HG02610 (cell line): ENCODE data around the gene DNAH9.
A peak's percentile ranks its signal among the peaks of the same experiment; 100 is the strongest.

ENCODE experiments used
- ATAC-seq: cut with Tn5 transposase; IDR thresholded peaks from one replicate; pipeline ENCODE4 v1.9.1; 2021; ENCODE audit warnings: mild to moderate bottlenecking, moderate library complexity; ENCODE audit not compliant: unreplicated experiment

DNAH9 gene

DNA sequence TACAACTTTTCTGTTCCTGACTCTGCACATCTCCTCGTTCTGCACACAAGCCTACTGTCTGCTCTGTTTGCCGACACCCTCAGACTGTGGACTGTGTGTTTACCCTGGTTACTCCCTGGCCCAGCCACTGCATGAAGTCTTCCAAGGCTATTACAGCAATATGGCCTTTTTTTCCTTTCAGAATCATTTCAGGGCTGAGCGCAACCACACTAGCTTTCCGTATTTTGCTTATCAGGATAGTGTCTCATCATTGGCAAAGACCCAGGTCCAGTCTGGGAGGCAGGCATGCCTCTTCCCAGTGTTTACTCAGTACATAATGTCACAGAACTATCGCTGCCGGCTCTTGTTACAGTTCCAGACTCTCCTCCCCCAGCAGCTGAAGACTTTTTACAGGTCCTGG, 10.1 kb downstream of the DNAH9 start:
- ATAC-seq = no peak

- ATAC-seq = no peak
These were observed 12.8 kb downstream of the DNAH9 start for GRCh38 chr17:11610999-11611566.

GRCh38 chr17:11612956-11613355, 14.7 kb downstream of the DNAH9 start:
- ATAC-seq = no peak

DNA sequence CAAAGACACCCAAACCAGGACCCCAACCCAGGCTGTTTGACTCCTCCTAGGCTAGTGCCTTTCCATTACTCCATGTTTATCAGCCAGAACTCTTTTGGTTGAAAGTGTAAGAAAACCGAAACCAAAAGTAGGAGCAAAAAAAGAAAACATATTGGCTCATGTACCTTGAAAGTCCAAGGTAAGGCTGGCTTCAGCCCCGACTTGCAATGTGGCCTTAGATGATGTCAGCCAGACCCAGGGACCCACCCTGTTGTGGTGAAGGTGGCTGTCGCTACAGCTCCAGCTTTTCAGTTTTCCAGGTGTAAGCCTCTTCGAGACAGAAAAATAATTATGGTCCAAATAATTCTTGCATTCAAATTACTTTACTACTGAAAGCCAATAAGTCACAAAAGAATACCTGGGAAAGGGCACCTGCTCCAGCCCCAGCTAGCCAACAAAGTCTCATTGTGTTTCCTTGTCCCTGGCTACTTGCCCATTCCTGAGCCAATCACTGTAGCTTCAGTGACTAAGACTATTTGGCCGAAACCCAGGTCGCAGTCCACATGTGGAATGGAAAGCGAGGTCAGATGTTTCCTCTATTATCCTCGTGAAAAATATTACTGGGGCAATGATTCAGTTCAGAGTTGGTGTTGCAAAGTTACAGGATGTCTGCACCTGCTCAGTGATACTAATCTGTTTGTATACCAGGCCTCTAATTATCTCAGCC, 20.7 kb downstream of the DNAH9 start:
- no peak for ATAC-seq

DNA sequence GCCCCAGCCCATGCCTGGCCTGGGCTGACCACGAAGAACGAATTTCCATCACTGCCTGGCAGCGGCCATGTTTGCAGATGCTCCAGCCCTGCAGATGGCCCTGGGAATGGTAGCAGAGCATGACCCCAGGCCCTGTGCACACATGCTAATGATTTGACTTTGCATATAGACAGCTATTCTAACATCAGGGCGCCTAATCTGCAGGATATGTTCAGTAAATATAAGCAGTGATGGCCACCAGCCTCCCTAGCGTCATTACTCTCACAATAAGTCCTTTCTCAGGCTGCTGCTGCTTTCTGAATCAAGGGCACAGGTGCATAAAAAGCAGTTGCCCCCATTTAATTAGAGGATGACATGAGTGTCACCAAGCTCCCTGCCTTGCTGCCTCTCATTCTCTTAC, 24.2 kb downstream of the DNAH9 start:
- no peak for ATAC-seq

GRCh38 chr17:11624976-11625375, 26.7 kb downstream of the DNAH9 start:
- ATAC-seq = no peak

GRCh38 chr17:11625878-11626277, 27.6 kb downstream of the DNAH9 start:
- ATAC-seq = no peak

GRCh38 chr17:11627301-11627940, 29.2 kb downstream of the DNAH9 start:
- no peak for ATAC-seq

DNA sequence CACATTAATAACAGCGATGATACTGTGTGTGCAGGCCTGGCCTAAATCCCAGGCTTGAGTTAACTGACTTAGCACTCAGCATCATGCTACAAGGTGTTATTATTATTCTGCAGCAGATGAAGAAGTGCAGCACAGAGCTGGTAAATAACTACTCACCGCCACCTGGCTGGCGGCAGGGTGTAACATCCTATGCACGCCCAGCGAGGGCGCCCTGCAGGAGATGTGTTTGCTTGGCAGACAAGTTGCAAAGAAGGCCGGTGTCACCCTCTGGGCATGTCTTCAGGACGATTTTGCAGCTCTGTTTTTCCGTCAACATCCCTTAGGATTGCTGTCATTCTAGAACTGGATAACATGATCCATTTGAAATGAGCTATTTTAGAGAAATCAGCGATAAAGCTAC, 30.1 kb downstream of the DNAH9 start:
- no peak for ATAC-seq

- no peak for ATAC-seq
These were observed 30.6 kb downstream of the DNAH9 start for GRCh38 chr17:11628831-11629230.

DNA sequence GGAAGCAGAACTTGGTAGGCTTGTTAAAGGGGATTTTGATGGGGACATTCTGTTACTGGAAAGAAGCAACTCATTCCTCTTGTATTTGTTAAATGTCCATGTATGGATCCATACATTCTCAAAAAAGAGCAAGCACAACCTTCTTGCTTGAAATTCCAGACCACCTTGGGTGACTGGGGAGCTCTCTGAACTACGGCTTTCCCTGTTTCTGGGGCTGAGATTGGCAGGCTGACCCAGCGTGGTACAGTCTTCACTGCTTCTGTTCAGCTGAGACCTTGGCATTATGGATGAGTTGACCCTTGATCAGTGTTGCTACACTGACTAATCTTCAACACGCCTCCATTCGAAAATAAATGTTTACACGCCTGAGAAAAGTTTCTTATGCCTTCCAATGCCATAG, 38.5 kb downstream of the DNAH9 start:
- no peak for ATAC-seq

DNA sequence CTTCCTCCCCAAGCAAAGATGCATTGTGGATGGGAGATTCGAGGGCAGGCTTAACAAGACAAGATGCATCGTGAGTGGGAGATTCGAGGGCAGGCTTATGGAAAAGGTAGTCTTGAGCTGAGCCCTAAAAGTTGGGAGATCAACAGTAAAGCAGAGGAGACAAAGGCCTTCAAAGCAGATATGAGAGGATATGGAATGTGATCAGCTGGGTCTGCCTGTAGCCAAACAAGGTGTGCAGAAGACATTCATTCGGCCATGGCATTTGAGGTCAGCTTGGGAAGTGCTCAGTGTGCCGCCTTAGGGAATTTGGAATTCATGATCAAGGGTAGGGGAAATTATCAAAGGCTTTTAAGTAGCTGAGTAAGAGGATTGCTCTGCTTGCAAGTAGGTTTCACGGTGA, 39.5 kb downstream of the DNAH9 start:
- no peak for ATAC-seq

- no peak for ATAC-seq
These were observed 40.5 kb downstream of the DNAH9 start for GRCh38 chr17:11638700-11639265.

DNA sequence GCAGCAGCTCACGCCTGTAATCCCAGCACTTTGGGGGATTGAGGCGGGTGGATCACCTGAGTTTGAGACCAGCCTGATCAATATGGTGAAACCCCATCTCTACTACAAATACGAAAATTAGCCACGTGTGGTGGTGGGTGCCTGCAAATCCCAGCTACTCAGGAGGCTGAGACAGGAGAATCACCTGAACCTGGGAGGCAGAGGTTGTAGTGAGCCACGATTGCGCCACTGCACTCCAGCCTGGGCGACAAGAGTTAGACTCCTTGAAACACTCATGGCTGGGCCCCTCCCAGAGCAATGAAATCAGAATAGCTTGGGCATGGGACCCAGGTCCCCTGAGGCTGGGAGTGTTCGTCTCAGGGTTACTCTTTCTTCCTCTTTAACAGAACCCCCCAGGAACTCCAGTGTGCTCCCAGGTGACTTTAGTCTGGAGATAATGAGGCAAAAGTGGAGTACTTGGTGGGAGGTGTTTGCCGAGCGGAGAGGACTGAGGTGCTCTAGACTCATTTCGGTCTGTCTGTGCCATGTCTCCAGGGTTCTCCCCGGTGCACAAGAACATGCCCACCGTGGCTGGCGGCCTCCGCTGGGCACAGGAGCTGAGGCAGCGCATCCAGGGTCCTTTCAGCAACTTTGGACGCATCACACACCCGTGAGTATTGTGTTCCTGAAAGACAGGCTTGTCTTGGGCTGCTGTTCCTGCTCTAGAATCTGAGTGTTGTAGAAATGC, 41.6 kb downstream of the DNAH9 start:
- no peak for ATAC-seq

DNA sequence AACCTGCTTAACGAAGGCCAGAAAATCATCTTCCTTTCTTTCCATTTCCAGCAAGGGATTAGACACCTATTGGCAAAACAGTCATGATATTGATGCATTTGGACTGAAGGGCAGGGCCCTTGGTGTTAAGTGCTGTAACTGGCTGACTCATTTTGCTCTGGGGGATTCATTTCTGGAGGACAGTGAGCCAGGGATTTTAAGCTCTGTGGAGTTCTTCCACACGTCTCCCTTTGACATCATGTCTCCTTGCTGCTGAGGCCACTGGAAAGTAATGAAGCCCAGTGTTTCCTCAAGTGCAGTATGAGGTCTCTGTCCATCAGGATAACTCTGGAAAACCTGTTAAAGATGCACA, 42.2 kb downstream of the DNAH9 start:
- ATAC-seq = no peak

DNA sequence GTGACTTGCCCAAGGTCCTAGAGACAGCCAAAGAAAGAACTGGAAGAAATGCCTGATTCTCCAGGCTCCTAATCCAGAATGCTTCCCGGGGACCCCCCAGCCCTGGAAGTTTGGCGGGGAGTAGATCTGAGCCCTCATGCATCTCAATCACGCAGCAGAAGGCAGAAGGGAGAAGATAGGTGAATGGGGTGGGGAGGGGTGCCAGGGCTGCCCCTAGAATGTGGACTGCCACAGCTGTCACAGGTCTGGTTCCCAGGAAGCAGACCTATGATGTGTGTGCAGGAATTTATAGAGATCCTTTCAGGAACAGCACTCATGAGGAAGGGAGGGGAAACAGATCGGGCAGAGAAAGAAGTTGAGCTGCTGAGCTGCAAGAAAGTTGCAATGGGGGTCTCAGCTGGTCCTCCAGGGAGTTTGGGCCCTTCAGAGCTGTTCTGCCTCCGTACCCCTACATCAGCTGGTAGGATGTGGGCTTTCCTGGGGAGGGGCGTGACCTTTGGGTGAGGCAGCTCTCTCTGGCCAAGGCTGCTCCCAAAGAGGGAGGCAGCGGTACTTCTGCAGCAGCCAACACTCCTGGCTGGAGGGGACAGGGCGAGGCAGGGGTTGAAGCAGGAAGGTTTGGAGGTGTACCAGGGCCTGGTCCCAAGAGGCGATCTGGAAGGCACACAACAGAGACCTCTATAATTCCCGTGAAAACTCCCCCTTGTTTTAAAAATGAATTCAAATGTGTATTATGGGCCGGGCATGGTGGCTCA, 43.4 kb downstream of the DNAH9 start:
- ATAC-seq = no peak

DNA sequence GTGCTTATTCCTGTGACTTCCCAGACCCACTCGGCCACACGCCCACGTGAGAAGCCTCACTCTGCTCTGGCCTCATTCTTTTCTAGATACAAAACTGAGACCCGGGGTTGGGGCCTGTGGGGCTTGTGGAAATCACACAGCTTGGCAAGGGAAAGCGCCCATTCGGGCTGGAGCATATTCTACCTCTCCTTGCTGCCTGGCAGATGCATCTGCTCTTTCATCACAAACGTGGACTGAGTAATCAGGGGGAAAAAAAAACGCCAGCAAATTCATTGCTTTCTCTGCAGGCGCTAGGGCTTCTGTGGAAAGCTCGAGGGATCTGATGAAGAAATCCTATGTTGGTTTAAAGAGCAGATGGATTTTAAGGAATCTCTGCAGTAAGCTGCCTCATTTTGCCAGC, 44.4 kb downstream of the DNAH9 start:
- no peak for ATAC-seq

DNA sequence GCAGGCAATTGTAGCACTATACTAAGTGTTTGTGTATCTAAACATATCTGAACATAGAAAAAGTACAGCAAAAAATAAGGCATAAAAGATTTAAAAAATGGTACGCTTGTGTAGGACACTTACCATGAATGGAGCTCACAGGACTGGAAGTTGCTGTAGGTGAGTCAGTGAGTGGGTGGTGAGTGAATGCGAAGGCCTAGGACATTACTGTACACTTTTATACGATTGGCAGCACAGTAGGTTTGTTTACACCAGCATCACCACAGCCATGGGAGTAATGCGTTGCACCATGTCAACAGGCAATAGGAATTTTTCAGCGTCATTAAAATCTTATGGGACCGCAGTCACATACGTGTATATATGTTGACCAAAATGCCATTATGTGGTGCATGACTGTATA, 45.6 kb downstream of the DNAH9 start:
- no peak for ATAC-seq

GRCh38 chr17:11644265-11645212, 46.3 kb downstream of the DNAH9 start:
- ATAC-seq = peak; percentile 54

GRCh38 chr17:11645426-11645825, 47.2 kb downstream of the DNAH9 start:
- ATAC-seq = no peak
